OCI-LY1 (cell line): ENCODE data around the gene ATP8A2.

ENCODE experiments used
- H2AFZ ChIP-seq: fragments of 200-600 bp; sonication (generic), shearing (Covaris generic); 2 replicates; pipeline ENCODE4 v1.6.0; 2014; ENCODE audit warnings: antibody characterized with exemption, mild to moderate bottlenecking, low read length
- H3F3A ChIP-seq: fragments of 200-600 bp; sonication (generic), shearing (Covaris generic); 2 replicates; pipeline ENCODE4 v1.6.0; 2014; ENCODE audit warnings: mild to moderate bottlenecking, antibody characterized with exemption, low read length, moderate library complexity; ENCODE audit not compliant: insufficient read depth
- H3K27ac ChIP-seq: fragments of 200-600 bp; sonication (generic); 2 replicates; pipeline ENCODE4 v1.5.1; 2014; ENCODE audit warnings: low read length, mixed run types, mild to moderate bottlenecking, low read depth; ENCODE audit not compliant: poor library complexity, severe bottlenecking
- H3K27me3 ChIP-seq: fragments of 200-600 bp; sonication (generic); 2 replicates; pipeline ENCODE4 v1.6.0; 2014; ENCODE audit warnings: antibody characterized with exemption, mild to moderate bottlenecking, low read length, moderate library complexity; ENCODE audit not compliant: insufficient read depth
- H3K36me3 ChIP-seq: fragments of 200-600 bp; sonication (generic); 2 replicates; pipeline ENCODE4 v1.6.1; 2014; ENCODE audit warnings: mild to moderate bottlenecking, antibody characterized with exemption, low read length, moderate library complexity, mixed read lengths; ENCODE audit not compliant: insufficient read depth
- H3K4me1 ChIP-seq: fragments of 200-600 bp; sonication (generic); 2 replicates; pipeline ENCODE4 v1.5.1; 2014; ENCODE audit warnings: mild to moderate bottlenecking, low read length, moderate library complexity; ENCODE audit not compliant: insufficient read depth, severe bottlenecking
- H3K4me2 ChIP-seq: fragments of 200-600 bp; sonication (generic), shearing (Covaris generic); 2 replicates; pipeline ENCODE4 v1.6.1; 2014; ENCODE audit warnings: low read length
- H3K4me3 ChIP-seq: fragments of 200-600 bp; sonication (generic); 2 replicates; pipeline ENCODE4 v1.5.1; 2014; ENCODE audit warnings: low read length, low read depth, mild to moderate bottlenecking, mixed read lengths; ENCODE audit not compliant: poor library complexity, severe bottlenecking
- H3K79me2 ChIP-seq: fragments of 200-600 bp; shearing (Covaris generic); 2 replicates; pipeline ENCODE4 v1.6.1; 2016; ENCODE audit warnings: mixed run types, low read length, mixed read lengths; ENCODE audit not compliant: insufficient read depth
- H3K9ac ChIP-seq: fragments of 200-600 bp; sonication (generic), shearing (Covaris generic); 2 replicates; pipeline ENCODE4 v1.6.1; 2014; ENCODE audit warnings: mild to moderate bottlenecking, low read length, mixed read lengths
- H3K9me2 ChIP-seq: fragments of 200-600 bp; sonication (generic), shearing (Covaris generic); 2 replicates; pipeline ENCODE4 v1.6.1; 2014; ENCODE audit warnings: low read depth, mild to moderate bottlenecking, low read length, mixed read lengths
- H3K9me3 ChIP-seq: fragments of 200-600 bp; shearing (Covaris generic); 2 replicates; pipeline ENCODE4 v1.6.1; 2014; ENCODE audit warnings: low read length, mixed read lengths
- H4K20me1 ChIP-seq: fragments of 200-600 bp; sonication (generic), shearing (Covaris generic); 2 replicates; pipeline ENCODE4 v1.6.0; 2016; ENCODE audit warnings: mild to moderate bottlenecking, low read length; ENCODE audit not compliant: insufficient read depth
- EZH2 ChIP-seq: fragments of 200-600 bp; sonication (generic), shearing (Covaris generic); IDR thresholded peaks from 2 replicates; pipeline ENCODE4 v1.8.0; 2017; ENCODE audit warnings: borderline replicate concordance, mixed run types, mild to moderate bottlenecking, antibody characterized with exemption, low read length, moderate library complexity, mixed read lengths
- TF ChIP-seq, protein P1 (sequence below): fragments of 200-600 bp; sonication (generic), shearing (Covaris generic); IDR thresholded peaks from 2 replicates; pipeline ENCODE4 v1.5.1; 2017; ENCODE audit warnings: mild to moderate bottlenecking, antibody characterized with exemption, low read length, moderate library complexity, mixed read lengths

ATP8A2 gene

DNA sequence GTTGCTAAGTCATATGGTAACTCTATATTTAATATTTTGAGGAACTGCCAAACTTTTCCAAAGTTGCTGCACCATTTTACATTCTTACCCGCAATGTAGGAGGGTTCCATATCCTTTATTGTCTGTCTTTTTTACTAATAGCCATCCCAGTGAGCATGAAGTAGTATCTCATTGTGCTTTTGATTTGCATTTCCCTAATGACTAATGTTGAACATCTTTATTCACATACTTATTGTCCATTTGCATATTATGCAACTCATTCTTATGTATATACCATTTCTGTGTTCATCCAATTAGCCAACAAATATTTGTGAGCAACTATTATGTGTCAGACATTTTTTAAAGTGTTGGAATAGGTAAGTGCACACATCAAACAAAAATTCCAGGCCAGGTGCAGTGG is 20.4 kb upstream of the ATP8A2 start:
- Histone ChIP-seq H3K4me1 (no peaks in the 10 kb centered on the region), H3K27ac (no peak overlapping the region), H3K79me2 (no peaks in the 10 kb centered on the region), H3K9me2 (no peaks in the 10 kb centered on the region), H3K4me3 (no peak overlapping the region), H3K36me3 (no peaks in the 10 kb centered on the region), H4K20me1 (no peaks in the 10 kb centered on the region), H3K27me3 (no peaks in the 10 kb centered on the region), H2AFZ (no peak overlapping the region), H3F3A (no peaks in the 10 kb centered on the region), H3K9me3 (no peaks in the 10 kb centered on the region), H3K9ac (no peak overlapping the region), H3K4me2 (no peak overlapping the region)
- TF ChIP-seq, protein P1, sequence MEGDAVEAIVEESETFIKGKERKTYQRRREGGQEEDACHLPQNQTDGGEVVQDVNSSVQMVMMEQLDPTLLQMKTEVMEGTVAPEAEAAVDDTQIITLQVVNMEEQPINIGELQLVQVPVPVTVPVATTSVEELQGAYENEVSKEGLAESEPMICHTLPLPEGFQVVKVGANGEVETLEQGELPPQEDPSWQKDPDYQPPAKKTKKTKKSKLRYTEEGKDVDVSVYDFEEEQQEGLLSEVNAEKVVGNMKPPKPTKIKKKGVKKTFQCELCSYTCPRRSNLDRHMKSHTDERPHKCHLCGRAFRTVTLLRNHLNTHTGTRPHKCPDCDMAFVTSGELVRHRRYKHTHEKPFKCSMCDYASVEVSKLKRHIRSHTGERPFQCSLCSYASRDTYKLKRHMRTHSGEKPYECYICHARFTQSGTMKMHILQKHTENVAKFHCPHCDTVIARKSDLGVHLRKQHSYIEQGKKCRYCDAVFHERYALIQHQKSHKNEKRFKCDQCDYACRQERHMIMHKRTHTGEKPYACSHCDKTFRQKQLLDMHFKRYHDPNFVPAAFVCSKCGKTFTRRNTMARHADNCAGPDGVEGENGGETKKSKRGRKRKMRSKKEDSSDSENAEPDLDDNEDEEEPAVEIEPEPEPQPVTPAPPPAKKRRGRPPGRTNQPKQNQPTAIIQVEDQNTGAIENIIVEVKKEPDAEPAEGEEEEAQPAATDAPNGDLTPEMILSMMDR = no peak
- no peak for TF ChIP-seq EZH2

DNA sequence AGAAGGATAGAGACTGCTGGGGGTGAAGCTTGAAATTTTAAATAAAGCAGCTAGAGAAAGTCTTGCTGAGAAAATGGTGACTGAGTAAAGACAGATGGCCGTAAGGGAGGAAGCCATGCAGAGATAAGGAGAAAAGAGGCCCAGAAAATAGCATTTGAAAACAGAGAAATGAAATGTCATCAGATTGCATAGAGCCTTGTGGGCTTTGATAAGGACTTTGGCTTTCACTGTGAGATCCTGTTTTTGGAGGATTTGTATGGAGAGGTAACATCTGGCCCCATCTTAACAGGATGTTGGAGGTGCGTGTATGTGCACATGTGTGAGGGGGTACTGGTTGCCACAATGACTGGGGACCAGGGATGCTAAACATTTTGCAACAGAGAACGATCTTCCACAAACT is 19.5 kb upstream of the ATP8A2 start:
- Histone ChIP-seq H3K27ac (no peak overlapping the region), H3K36me3 (no peaks in the 10 kb centered on the region), H3K4me1 (no peaks in the 10 kb centered on the region), H3K4me3 (no peak overlapping the region), H3K9me3 (no peaks in the 10 kb centered on the region), H4K20me1 (no peaks in the 10 kb centered on the region), H3F3A (no peaks in the 10 kb centered on the region), H3K9ac (no peak overlapping the region), H2AFZ (no peak overlapping the region), H3K4me2 (no peak overlapping the region), H3K79me2 (no peaks in the 10 kb centered on the region), H3K27me3 (no peaks in the 10 kb centered on the region), H3K9me2 (no peaks in the 10 kb centered on the region)
- TF ChIP-seq, protein P1 = no peak
- no peak for TF ChIP-seq EZH2

DNA sequence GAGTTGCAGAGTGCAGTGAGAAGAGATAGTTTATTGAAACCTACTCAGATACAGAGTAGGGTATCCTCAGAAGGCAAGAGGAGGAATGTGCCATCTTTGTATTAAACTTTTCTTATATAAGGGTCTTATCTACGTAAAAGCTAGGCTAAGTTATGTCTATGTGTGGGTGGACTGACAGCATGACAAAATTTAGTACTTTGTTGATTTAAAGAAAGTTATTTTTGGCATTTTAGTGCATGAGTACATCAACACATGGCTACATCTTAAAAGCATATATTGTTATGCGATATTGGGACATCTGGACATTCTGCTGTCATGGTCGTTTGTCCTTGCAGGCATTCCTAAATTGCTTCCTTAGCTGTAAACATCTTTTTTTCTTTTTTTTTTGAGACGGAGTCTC is 19.0 kb upstream of the ATP8A2 start:
- no peak overlapping the region for H3K27ac ChIP-seq

More for the DNA sequence above, 19.0 kb upstream of the ATP8A2 start:
- no peaks in the 10 kb centered on the region for H3K4me1 ChIP-seq
- no peaks in the 10 kb centered on the region for H3K36me3 ChIP-seq
- no peak overlapping the region for H3K9ac ChIP-seq
- no peak overlapping the region for H3K4me3 ChIP-seq
- no peaks in the 10 kb centered on the region for H3K9me2 ChIP-seq
- no peaks in the 10 kb centered on the region for H3K9me3 ChIP-seq
- no peaks in the 10 kb centered on the region for H3K27me3 ChIP-seq
- H4K20me1 ChIP-seq = no peaks in the 10 kb centered on the region
- no peaks in the 10 kb centered on the region for H3K79me2 ChIP-seq
- H3F3A ChIP-seq = no peaks in the 10 kb centered on the region
- no peak overlapping the region for H2AFZ ChIP-seq
- H3K4me2 ChIP-seq = no peak overlapping the region
- no peak for TF ChIP-seq EZH2
- TF ChIP-seq, protein P1 = no peak
